Breast epithelium (tissue), 4 donors: ENCODE results near the gene ZCCHC18. TPM values are rescaled to one million over a fixed set of nuclear protein-coding genes. Genes with fewer than 3 reads are reported as not detected.
A peak's percentile ranks its signal among the peaks of the same experiment; 100 is the strongest.

Experiments used
- DNase-seq, 2 donors: peaks; one replicate each; pipeline ENCODE4 v3.0.0-alpha.2; 2019; ENCODE audit warnings: low spot score in 2 of 2
- H3K27ac ChIP-seq, 2 donors: fragments of 200-600 bp; sonication (generic) in 1 of 2; one replicate each; pipeline ENCODE4 v1.5.1; 2016 to 2019; ENCODE audit warnings: mild to moderate bottlenecking in 1 of 2
- H3K27me3 ChIP-seq, 2 donors: fragments of 200-600 bp; sonication (generic) in 1 of 2; one replicate each; pipeline versions ENCODE4 v1.5.1 to v1.6.0; 2017 to 2019; ENCODE audit warnings: control low read depth in 1 of 2, mild to moderate bottlenecking in 1 of 2
- H3K36me3 ChIP-seq: fragments of 200-600 bp; one replicate; pipeline ENCODE4 v1.5.1; 2019
- H3K4me1 ChIP-seq, 2 donors: fragments of 200-600 bp; sonication (generic); one replicate each; pipeline ENCODE4 v1.5.1; 2016 to 2019; ENCODE audit warnings: control low read depth in 1 of 2
- H3K4me3 ChIP-seq, 3 donors: fragments of 200-600 bp; sonication (generic); 1 replicate in 2 of 3; 2 replicates in 1 of 3; pipeline ENCODE4 v1.5.1; 2016 to 2019; ENCODE audit warnings: mild to moderate bottlenecking in 3 of 3, moderate library complexity in 2 of 3
- H3K9me3 ChIP-seq, 2 donors: fragments of 200-600 bp; sonication (generic) in 1 of 2; one replicate each; pipeline ENCODE4 v1.5.1; 2016 to 2019; ENCODE audit warnings: control low read depth in 1 of 2
- CTCF ChIP-seq, 3 donors: fragments of 450-650 bp; IDR thresholded peaks; one replicate each; pipeline ENCODE4 v1.5.1; 2016 to 2017; ENCODE audit warnings: antibody characterized with exemption in 3 of 3, mild to moderate bottlenecking in 3 of 3, moderate library complexity in 3 of 3
- POLR2AphosphoS5 ChIP-seq, 3 donors: sonication (generic); formaldehyde crosslinking; IDR thresholded peaks; one replicate each; pipeline ENCODE4 v1.6.1; 2017; ENCODE audit warnings: antibody characterized with exemption in 3 of 3
- intact Hi-C: fragments of 100-400 bp; cut with DNase I; formaldehyde crosslinking; loops from one replicate; pipeline ENCODE4 v1.15.1; 2023; ENCODE audit warnings: low total_unique reads
- total RNA-seq, 3 donors: library from RNA; depleted of rRNA; stranded (reverse); fragments of >200 nt; gene quantifications; one replicate each; pipeline ENCODE4 v1.1.0, GENCODE V29; 2016

Gene ZCCHC18
- total RNA-seq, 3 donors from 2014 or later = 0.59 to 5.2 (median 1.1) TPM

GRCh38 chrX:104156630-104157529 is 44.6 kb downstream of the ZCCHC18 start, which contains the start of gene SLC25A53:
Gene SLC25A53 (minus strand): TSS chrX:104157009. CDS start chrX:104105257, 51,752 bp downstream.
- DNase-seq = peak; percentile 52 to 74
- H3K4me1 ChIP-seq = no peaks in the 10 kb centered on the region
- TF ChIP-seq POLR2AphosphoS5 (IDR thresholded peaks at IDR 0.05) (peak; percentile 64 to 72 (median 71)), CTCF (IDR thresholded peaks at IDR 0.05) (no peak)
- H3K27ac ChIP-seq = peak within 1 kb of the TSS; percentile 88 to 95
- no peaks in the 10 kb centered on the region for H3K36me3 ChIP-seq
- peaks cover 0 to 38% of the 10 kb centered on the region in 2 donors for H3K27me3 ChIP-seq
- peak within 1 kb of the TSS; percentile 50 to 70 (median 59) for H3K4me3 ChIP-seq
- no peaks in the 10 kb centered on the region for H3K9me3 ChIP-seq
- intact Hi-C loops = no loop called here

Other genes with a start within 250 kb of the ZCCHC18 start
- gene TMSB15B, start 149.9 kb upstream of the ZCCHC18 start, total RNA-seq = 1 to 10 TPM; 5.6 to 9.5 (median 5.6) TPM
- gene H2BW1, start 98.8 kb upstream of the ZCCHC18 start, total RNA-seq = not detected
- not detected for gene H2BW2, start 72.6 kb upstream of the ZCCHC18 start, total RNA-seq
- gene TMSB15C, start 36.3 kb upstream of the ZCCHC18 start, total RNA-seq = 1 to 10 TPM; 1.8 to 6.2 (median 4.1) TPM
- 10 to 100 TPM; 16.4 to 21.1 (median 17.6) TPM for gene SLC25A53, start 44.5 kb downstream of the ZCCHC18 start, total RNA-seq
- 10 to 100 TPM; 24.9 to 42.0 (median 41.9) TPM for gene FAM199X, start 53.9 kb downstream of the ZCCHC18 start, total RNA-seq
- not detected for gene ESX1, start 142.4 kb downstream of the ZCCHC18 start, total RNA-seq